ENCODE results near the gene RNU6-1. TPM values are rescaled to one million over a fixed set of nuclear protein-coding genes. Genes with fewer than 3 reads are reported as not detected.

The RNU6-1 gene
- total RNA-seq, 2 donors from 2014 or later = not detected

- H3K36me3 ChIP-seq (ENCODE audit: control insufficient read depth, insufficient read depth, low read length) = no peaks in the 10 kb centered on the region
- Mint-ChIP-seq H3K27ac (no peak overlapping the region), H3K27me3 (ENCODE audit: insufficient read depth) (peaks cover 75% of the 10 kb centered on the region), H3K36me3 (ENCODE audit: low read depth) (peaks cover 8% of the 10 kb centered on the region), H3K4me1 (no peaks in the 10 kb centered on the region), H3K4me3 (no peak overlapping the region), H3K9me3 (peaks cover 14% of the 10 kb centered on the region)
- H3K9me3 ChIP-seq (ENCODE audit: control insufficient read depth, low read length) = peaks cover 6% of the 10 kb centered on the region
- TF ChIP-seq CTCF (conservative IDR thresholded peaks at IDR 0.05) = no peak
- no peaks in the 10 kb centered on the region for H3K4me1 ChIP-seq (ENCODE audit: control insufficient read depth, insufficient read depth, low read length)
- 82 to 96% methylated on average over 8 to 11 of the region's 11 CpGs for WGBS, 2 experiments (ENCODE audit: insufficient coverage in 1 of 2, insufficient read length in 1 of 2)
- H3K4me3 ChIP-seq (ENCODE audit: low read length) = no peak overlapping the region
- peak; percentile 54 for DNase-seq
- H3K27ac ChIP-seq (ENCODE audit: low read depth, low read length) = no peak overlapping the region
- H3K9ac ChIP-seq (ENCODE audit: extremely low read depth, low read length, poor library complexity, severe bottlenecking) = no peak overlapping the region
- peaks cover 66% of the 10 kb centered on the region for H3K27me3 ChIP-seq (ENCODE audit: control insufficient read depth, insufficient read depth, low read length, poor library complexity, severe bottlenecking)
Measured at GRCh38 chr15:67812241-67812644, 27.6 kb downstream of the RNU6-1 start.

GRCh38 chr15:67809866-67810265, 30.0 kb downstream of the RNU6-1 start:
- Histone ChIP-seq H3K9ac (ENCODE audit: extremely low read depth, low read length, poor library complexity, severe bottlenecking) (no peak overlapping the region), H3K27me3 (ENCODE audit: control insufficient read depth, insufficient read depth, low read length, poor library complexity, severe bottlenecking) (peaks cover 50% of the 10 kb centered on the region), H3K4me3 (ENCODE audit: low read length) (no peak overlapping the region), H3K4me1 (ENCODE audit: control insufficient read depth, insufficient read depth, low read length) (no peaks in the 10 kb centered on the region), H3K9me3 (ENCODE audit: control insufficient read depth, low read length) (no peaks in the 10 kb centered on the region), H3K36me3 (ENCODE audit: control insufficient read depth, insufficient read depth, low read length) (no peaks in the 10 kb centered on the region), H3K27ac (ENCODE audit: low read depth, low read length) (no peak overlapping the region)
- no peaks in the 10 kb centered on the region for H3K4me1 Mint-ChIP-seq
- no peaks in the 10 kb centered on the region for H3K9me3 Mint-ChIP-seq
- H3K36me3 Mint-ChIP-seq (ENCODE audit: low read depth) = peaks cover 5% of the 10 kb centered on the region
- peak; percentile 36 for DNase-seq
- no peak overlapping the region for H3K4me3 Mint-ChIP-seq
- WGBS, 2 experiments (ENCODE audit: insufficient coverage in 1 of 2, insufficient read length in 1 of 2) = 75 to 88% methylated on average over 3 to 6 of the region's 6 CpGs
- TF ChIP-seq CTCF (conservative IDR thresholded peaks at IDR 0.05) = no peak
- H3K27me3 Mint-ChIP-seq (ENCODE audit: insufficient read depth) = peaks cover 71% of the 10 kb centered on the region
- no peak overlapping the region for H3K27ac Mint-ChIP-seq

GRCh38 chr15:67809441-67809840, 30.4 kb downstream of the RNU6-1 start:
- no peak overlapping the region for H3K4me3 Mint-ChIP-seq
- no peak overlapping the region for H3K9ac ChIP-seq (ENCODE audit: extremely low read depth, low read length, poor library complexity, severe bottlenecking)
- peak; percentile 17 for DNase-seq
- H3K9me3 ChIP-seq (ENCODE audit: control insufficient read depth, low read length) = no peaks in the 10 kb centered on the region
- H3K27me3 ChIP-seq (ENCODE audit: control insufficient read depth, insufficient read depth, low read length, poor library complexity, severe bottlenecking) = peaks cover 48% of the 10 kb centered on the region
- no peak for TF ChIP-seq CTCF (conservative IDR thresholded peaks at IDR 0.05)
- H3K36me3 ChIP-seq (ENCODE audit: control insufficient read depth, insufficient read depth, low read length) = no peaks in the 10 kb centered on the region
- peaks cover 73% of the 10 kb centered on the region for H3K27me3 Mint-ChIP-seq (ENCODE audit: insufficient read depth)
- no peaks in the 10 kb centered on the region for H3K9me3 Mint-ChIP-seq
- H3K36me3 Mint-ChIP-seq (ENCODE audit: low read depth) = peaks cover 5% of the 10 kb centered on the region
- no peak overlapping the region for H3K27ac ChIP-seq (ENCODE audit: low read depth, low read length)
- no peak overlapping the region for H3K27ac Mint-ChIP-seq
- WGBS, 2 experiments (ENCODE audit: insufficient coverage in 1 of 2, insufficient read length in 1 of 2) = 94 to 96% methylated on average over 5 of the region's 5 CpGs
- H3K4me3 ChIP-seq (ENCODE audit: low read length) = no peak overlapping the region
- H3K4me1 ChIP-seq (ENCODE audit: control insufficient read depth, insufficient read depth, low read length) = no peaks in the 10 kb centered on the region
- H3K4me1 Mint-ChIP-seq = peaks cover 3% of the 10 kb centered on the region
